ENCODE data around the gene COBL. TPM values are rescaled to one million over a fixed set of nuclear protein-coding genes. Genes with fewer than 3 reads are reported as not detected.

The COBL gene
- total RNA-seq, 2 experiments from 2014 or later: not detected

DNA sequence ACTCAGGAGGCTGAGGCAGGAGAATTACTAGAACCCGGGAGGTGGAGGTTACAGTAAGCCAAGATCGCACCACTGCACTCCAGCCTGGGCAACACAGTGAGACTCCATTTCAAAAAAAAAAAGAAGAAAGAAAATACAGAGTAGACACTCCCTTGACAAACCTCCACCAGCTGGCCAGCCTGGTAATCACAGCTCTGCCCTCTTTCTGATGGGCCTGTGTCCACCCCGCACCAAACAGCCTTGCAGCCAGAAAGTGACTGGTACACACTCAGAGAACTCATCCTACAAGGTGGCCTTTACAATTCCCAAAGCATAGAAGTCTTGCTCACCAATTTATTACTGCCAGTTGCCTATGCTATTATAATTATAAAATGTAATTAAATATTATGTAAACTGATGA, 66.6 kb downstream of the COBL start:
- no peaks in the 10 kb centered on the region for H3K36me3 Mint-ChIP-seq (ENCODE audit: low read depth)
- no peaks in the 10 kb centered on the region for H3K9me3 Mint-ChIP-seq
- H3K27ac Mint-ChIP-seq: no peak overlapping the region
- CTCF ChIA-PET: no interaction called here
- H3K27me3 Mint-ChIP-seq (ENCODE audit: low read depth): peaks cover under 1% of the 10 kb centered on the region
- no peaks in the 10 kb centered on the region for H3K4me1 Mint-ChIP-seq (ENCODE audit: low read depth)
- no peak overlapping the region for H3K4me3 Mint-ChIP-seq
- DNase-seq: no peak
- intact Hi-C loops (cut with micrococcal nuclease): no loop called here

GRCh38 chr7:51249187-51249945, 67.2 kb downstream of the COBL start:
- Mint-ChIP-seq H3K4me3 (no peak overlapping the region), H3K36me3 (ENCODE audit: low read depth) (no peaks in the 10 kb centered on the region), H3K4me1 (ENCODE audit: low read depth) (no peaks in the 10 kb centered on the region), H3K27ac (no peak overlapping the region), H3K27me3 (ENCODE audit: low read depth) (peaks cover 2% of the 10 kb centered on the region), H3K9me3 (no peaks in the 10 kb centered on the region)
- CTCF ChIA-PET: no interaction called here
- no peak for DNase-seq
- intact Hi-C loops (cut with micrococcal nuclease): no loop called here

- no peak overlapping the region for H3K4me3 Mint-ChIP-seq
- intact Hi-C loops (cut with micrococcal nuclease): no loop called here
- DNase-seq: no peak
- H3K4me1 Mint-ChIP-seq (ENCODE audit: low read depth): no peaks in the 10 kb centered on the region
- no peaks in the 10 kb centered on the region for H3K9me3 Mint-ChIP-seq
- peaks cover 6% of the 10 kb centered on the region for H3K27me3 Mint-ChIP-seq (ENCODE audit: low read depth)
- CTCF ChIA-PET: no interaction called here
- H3K36me3 Mint-ChIP-seq (ENCODE audit: low read depth): no peaks in the 10 kb centered on the region
- H3K27ac Mint-ChIP-seq: no peak overlapping the region
Observed at GRCh38 chr7:51246258-51247245, 70.1 kb downstream of the COBL start.

DNA sequence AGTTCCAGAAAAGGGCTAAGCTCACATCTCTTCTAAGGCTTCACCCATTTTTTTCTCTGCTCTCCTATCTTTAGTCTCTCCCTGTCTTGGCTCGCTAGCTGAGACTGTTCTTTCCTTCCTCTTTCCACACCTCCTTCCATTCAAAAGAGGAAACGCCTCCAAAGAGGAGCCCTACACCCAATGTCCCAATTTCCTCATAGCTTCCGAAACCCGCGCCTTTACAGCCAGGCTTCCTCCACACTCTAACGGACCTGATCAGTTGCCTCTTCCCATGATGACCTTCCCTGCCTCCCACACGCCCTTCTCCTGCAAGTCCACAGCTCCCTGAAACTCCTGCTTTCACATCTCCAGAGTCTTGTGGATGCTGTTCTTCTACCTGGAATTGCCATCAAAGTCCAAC, 71.7 kb downstream of the COBL start:
- no peak for DNase-seq
- Mint-ChIP-seq H3K4me1 (ENCODE audit: low read depth) (no peaks in the 10 kb centered on the region), H3K4me3 (no peak overlapping the region), H3K9me3 (no peaks in the 10 kb centered on the region), H3K27me3 (ENCODE audit: low read depth) (peaks cover 6% of the 10 kb centered on the region), H3K36me3 (ENCODE audit: low read depth) (no peaks in the 10 kb centered on the region), H3K27ac (no peak overlapping the region)
- intact Hi-C loops (cut with micrococcal nuclease): no loop called here
- CTCF ChIA-PET: interaction anchor here (0.7 kb wide), 1 partner anchor 13 kb away, joined by 3 read pairs; no protein-coding TSS in a partner anchor

DNA sequence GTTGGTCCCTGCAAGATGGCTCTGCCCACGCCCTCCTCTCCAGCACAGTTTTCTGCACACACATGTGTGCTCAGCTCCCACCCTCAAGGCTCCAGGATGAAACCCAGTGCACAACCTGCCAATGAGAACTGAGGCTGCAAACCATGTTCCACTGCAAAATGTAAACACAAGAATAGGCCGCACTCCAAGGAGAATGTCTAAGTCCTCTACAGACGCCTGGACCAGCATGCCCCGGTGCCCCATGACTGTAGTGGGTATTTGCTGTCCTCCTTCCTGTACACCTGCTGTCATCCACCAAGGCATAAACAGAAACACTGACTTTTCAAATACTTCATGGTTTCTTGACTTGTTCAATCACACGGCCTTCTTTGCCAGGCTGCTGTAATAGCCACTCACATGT, 72.6 kb downstream of the COBL start:
- Mint-ChIP-seq H3K4me3 (no peak overlapping the region), H3K9me3 (no peaks in the 10 kb centered on the region), H3K4me1 (ENCODE audit: low read depth) (no peaks in the 10 kb centered on the region), H3K27me3 (ENCODE audit: low read depth) (peaks cover 6% of the 10 kb centered on the region), H3K36me3 (ENCODE audit: low read depth) (no peaks in the 10 kb centered on the region), H3K27ac (no peak overlapping the region)
- intact Hi-C loops (cut with micrococcal nuclease): no loop called here
- DNase-seq: no peak
- CTCF ChIA-PET: no interaction called here

DNA sequence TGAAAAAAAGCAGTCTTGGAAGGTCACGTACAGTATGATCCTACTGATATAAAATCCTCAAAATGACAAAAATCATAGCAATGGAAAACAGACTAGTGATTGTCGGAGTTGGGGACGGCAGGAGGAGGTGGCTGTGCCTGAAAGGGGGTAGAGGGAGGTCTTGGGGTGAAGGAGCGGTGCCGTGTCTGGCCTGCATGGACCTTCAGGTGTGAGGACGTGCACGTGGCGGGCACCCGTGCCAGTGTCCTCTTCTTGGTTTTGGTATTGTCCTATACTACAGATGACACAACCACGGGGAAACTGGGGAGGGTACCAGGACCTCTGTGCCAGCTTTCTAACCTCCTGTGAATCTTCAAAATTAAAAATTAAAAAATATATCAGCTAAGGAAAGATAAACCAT, 73.0 kb downstream of the COBL start:
- H3K9me3 Mint-ChIP-seq: no peaks in the 10 kb centered on the region
- no peak overlapping the region for H3K4me3 Mint-ChIP-seq
- CTCF ChIA-PET: interaction anchor here (1.0 kb wide), 1 partner anchor 28 kb away, joined by 3 read pairs; no protein-coding TSS in a partner anchor
- H3K27me3 Mint-ChIP-seq (ENCODE audit: low read depth): peaks cover 6% of the 10 kb centered on the region
- no peaks in the 10 kb centered on the region for H3K36me3 Mint-ChIP-seq (ENCODE audit: low read depth)
- no peak overlapping the region for H3K27ac Mint-ChIP-seq
- no peaks in the 10 kb centered on the region for H3K4me1 Mint-ChIP-seq (ENCODE audit: low read depth)
- intact Hi-C loops (cut with micrococcal nuclease): no loop called here
- no peak for DNase-seq

- DNase-seq: no peak
- Mint-ChIP-seq H3K9me3 (no peaks in the 10 kb centered on the region), H3K27me3 (ENCODE audit: low read depth) (peaks cover 6% of the 10 kb centered on the region), H3K4me1 (ENCODE audit: low read depth) (no peaks in the 10 kb centered on the region), H3K27ac (no peak overlapping the region), H3K36me3 (ENCODE audit: low read depth) (no peaks in the 10 kb centered on the region), H3K4me3 (no peak overlapping the region)
- intact Hi-C loops (cut with micrococcal nuclease): no loop called here
- CTCF ChIA-PET: interaction anchor here (1.0 kb wide), 1 partner anchor 28 kb away, joined by 3 read pairs; no protein-coding TSS in a partner anchor
Observed at GRCh38 chr7:51242881-51243518, 73.6 kb downstream of the COBL start.

- Mint-ChIP-seq H3K27me3 (ENCODE audit: low read depth) (peaks cover 6% of the 10 kb centered on the region), H3K4me1 (ENCODE audit: low read depth) (no peaks in the 10 kb centered on the region), H3K4me3 (no peak overlapping the region), H3K27ac (no peak overlapping the region), H3K36me3 (ENCODE audit: low read depth) (no peaks in the 10 kb centered on the region), H3K9me3 (no peaks in the 10 kb centered on the region)
- intact Hi-C loops (cut with micrococcal nuclease): no loop called here
- DNase-seq: no peak
- CTCF ChIA-PET: no interaction called here
Observed at GRCh38 chr7:51242007-51242691, 74.5 kb downstream of the COBL start.

DNA sequence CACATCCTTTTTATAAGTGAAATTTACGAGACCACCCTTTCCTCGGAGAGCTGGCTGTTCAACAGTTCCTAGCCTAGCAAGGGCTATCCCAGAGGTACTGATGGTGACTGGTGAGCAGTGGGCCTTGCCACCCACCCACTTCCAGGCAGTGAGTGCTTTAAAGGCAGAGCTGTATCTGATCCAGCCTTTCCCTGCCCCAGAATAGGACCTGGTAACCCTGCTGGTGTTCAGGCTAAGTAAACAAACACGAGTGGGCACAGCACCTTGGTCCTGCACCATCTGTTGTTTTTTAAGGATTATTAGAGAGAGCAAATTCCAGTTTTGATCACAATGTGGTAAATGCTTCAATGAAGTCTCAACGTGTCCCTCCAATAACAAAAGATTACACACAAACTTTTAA, 75.7 kb downstream of the COBL start:
- Mint-ChIP-seq H3K36me3 (ENCODE audit: low read depth) (no peaks in the 10 kb centered on the region), H3K4me1 (ENCODE audit: low read depth) (no peaks in the 10 kb centered on the region), H3K27ac (no peak overlapping the region), H3K9me3 (no peaks in the 10 kb centered on the region), H3K27me3 (ENCODE audit: low read depth) (peaks cover 6% of the 10 kb centered on the region), H3K4me3 (no peak overlapping the region)
- DNase-seq: no peak
- CTCF ChIA-PET: no interaction called here
- intact Hi-C loops (cut with micrococcal nuclease): no loop called here

- CTCF ChIA-PET: no interaction called here
- Mint-ChIP-seq H3K4me1 (ENCODE audit: low read depth) (no peaks in the 10 kb centered on the region), H3K27me3 (ENCODE audit: low read depth) (peaks cover 4% of the 10 kb centered on the region), H3K27ac (no peak overlapping the region), H3K4me3 (no peak overlapping the region), H3K36me3 (ENCODE audit: low read depth) (no peaks in the 10 kb centered on the region), H3K9me3 (no peaks in the 10 kb centered on the region)
- DNase-seq: no peak
- intact Hi-C loops (cut with micrococcal nuclease): no loop called here
Observed at GRCh38 chr7:51239691-51240090, 76.9 kb downstream of the COBL start.

GRCh38 chr7:51238981-51239495, 77.6 kb downstream of the COBL start:
- Mint-ChIP-seq H3K4me1 (ENCODE audit: low read depth) (no peaks in the 10 kb centered on the region), H3K27ac (no peak overlapping the region), H3K27me3 (ENCODE audit: low read depth) (peaks cover 3% of the 10 kb centered on the region), H3K4me3 (no peak overlapping the region), H3K9me3 (no peaks in the 10 kb centered on the region), H3K36me3 (ENCODE audit: low read depth) (no peaks in the 10 kb centered on the region)
- CTCF ChIA-PET: no interaction called here
- DNase-seq: no peak
- intact Hi-C loops (cut with micrococcal nuclease): no loop called here
